ENCODE results near the gene CIBAR2. TPM values are rescaled to one million over a fixed set of nuclear protein-coding genes. Genes with fewer than 3 reads are reported as not detected.

CIBAR2 gene
- total RNA-seq (not detected), polyA plus RNA-seq (not detected), total RNA-seq (0 reads per million in 6 experiments)

DNA sequence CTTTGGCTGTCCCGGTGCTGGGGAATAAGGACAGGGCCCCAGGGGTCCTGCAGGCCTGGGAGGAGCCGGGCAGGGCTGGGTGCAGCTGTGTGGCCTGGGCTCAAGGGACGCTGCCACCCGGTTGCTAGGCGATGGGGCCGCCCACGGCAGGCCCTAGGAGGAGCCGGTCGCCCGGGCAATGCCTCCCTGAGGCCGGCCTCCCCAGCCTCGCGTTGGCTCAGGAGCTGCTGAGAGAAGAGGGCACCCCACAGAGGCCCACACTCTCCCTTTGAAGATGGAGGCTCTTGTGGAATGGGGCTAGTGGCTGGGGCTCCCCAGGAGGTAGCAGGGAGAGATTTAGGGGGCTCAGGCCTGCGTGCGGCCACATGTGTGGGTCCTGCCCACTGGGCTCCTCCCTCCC lies at the start of gene CIBAR2:
CIBAR2 (minus strand) TSS at position 109 of the 400 bp plus-strand sequence. CDS start 120 bp downstream, outside the sequence.
- H3K4me3 Mint-ChIP-seq, result no peak within 1 kb of the TSS
- no peaks in the 10 kb centered on the region for H3K9me3 Mint-ChIP-seq
- ATAC-seq (no peak), DNase-seq (no peak)
- peaks cover 7 to 13% (median 10%) of the 10 kb centered on the region in 4 donors for H3K4me1 Mint-ChIP-seq
- POLR2A ChIA-PET, result no interaction called here
- no peaks in the 10 kb centered on the region for H3K36me3 Mint-ChIP-seq
- no peaks in the 10 kb centered on the region for H3K27me3 Mint-ChIP-seq
- H3K27ac Mint-ChIP-seq, result peak within 1 kb of the TSS in 8 of 10 donors; percentile 11 to 85 (median 48)

DNA sequence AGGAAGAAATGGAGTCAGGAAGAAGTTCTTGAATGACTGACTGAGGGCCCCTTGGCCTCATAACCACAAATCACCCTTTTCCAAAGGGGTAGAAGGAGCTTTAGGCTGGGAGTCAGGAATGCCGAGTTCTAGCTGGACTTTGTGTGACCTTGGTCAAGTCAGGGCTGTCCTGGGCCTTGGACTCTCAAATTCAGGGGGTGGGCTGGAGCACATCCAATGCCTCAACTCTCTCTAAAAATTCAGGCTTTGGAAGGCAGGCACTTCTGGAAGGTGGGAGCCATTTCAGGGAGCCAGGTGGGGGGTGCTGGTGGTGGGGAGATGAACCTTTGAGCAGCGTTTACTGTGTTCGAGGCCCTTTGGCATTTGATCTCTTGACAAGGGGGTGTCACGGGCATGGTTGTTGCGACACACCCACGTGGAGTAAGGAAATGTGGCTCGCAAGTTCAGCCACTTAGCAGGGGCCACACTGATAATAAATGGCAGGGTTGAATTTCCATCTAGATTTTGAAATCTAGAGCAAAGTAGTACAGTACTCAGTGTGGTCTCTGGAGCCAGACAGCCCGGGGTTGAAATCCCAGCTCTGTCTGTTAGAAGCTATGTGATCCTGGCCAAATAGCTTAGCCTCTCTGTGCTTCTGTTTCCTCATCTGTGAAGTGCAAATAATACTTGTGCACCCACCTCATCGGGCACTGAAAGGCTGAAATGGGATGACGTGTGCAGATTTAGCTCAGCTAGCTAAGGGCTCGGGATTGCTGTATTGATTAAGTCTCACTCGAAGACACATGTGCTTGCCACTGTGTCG lies 47.1 kb upstream of the CIBAR2 start:
- Mint-ChIP-seq H3K27me3 (no peaks in the 10 kb centered on the region), H3K4me1 (peaks cover 13 to 27% (median 23%) of the 10 kb centered on the region in 4 donors), H3K4me3 (peak overlapping the region in 7 of 10 donors; percentile 11 to 80 (median 41)), H3K36me3 (no peaks in the 10 kb centered on the region), H3K27ac (peak overlapping the region; percentile 66 to 95 (median 78)), H3K9me3 (no peaks in the 10 kb centered on the region)
- POLR2A ChIA-PET, result interaction anchor here (1.8 kb wide), 1 partner anchor 55 kb away, joined by 4 read pairs; no protein-coding TSS in a partner anchor
- DNase-seq, result no peak
- no peak for ATAC-seq

DNA sequence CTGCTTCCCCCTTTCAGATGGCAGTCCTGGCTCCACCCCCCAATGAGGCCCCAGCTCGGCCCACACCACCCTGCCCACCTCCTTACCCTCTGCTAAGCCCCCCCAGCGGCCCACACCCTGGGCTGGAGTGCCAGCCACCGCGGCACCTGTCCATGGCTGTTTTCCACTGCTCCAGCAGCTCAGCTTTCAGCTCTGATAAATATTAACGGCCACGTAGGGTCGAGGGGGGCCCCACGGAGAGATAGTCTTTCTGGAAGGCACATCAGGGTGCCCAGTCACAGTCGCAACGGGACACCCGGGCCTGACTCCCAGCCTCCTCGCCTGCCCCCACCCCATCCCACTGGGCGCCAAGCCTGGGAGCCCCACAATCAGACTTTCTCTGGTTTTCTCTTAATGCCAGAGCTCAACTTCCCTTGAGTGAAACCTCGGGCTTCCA lies 46.5 kb upstream of the CIBAR2 start:
- no peaks in the 10 kb centered on the region for H3K27me3 Mint-ChIP-seq
- POLR2A ChIA-PET, result interaction anchor here (1.8 kb wide), 1 partner anchor 54 kb away, joined by 4 read pairs; no protein-coding TSS in a partner anchor
- no peak for DNase-seq
- ATAC-seq, result peak in 1 of 2 donors; percentile 15
- peak overlapping the region in 8 of 10 donors; percentile 29 to 92 (median 58) for H3K4me3 Mint-ChIP-seq
- H3K9me3 Mint-ChIP-seq, result no peaks in the 10 kb centered on the region
- peaks cover 13 to 27% (median 23%) of the 10 kb centered on the region in 4 donors for H3K4me1 Mint-ChIP-seq
- H3K27ac Mint-ChIP-seq, result peak overlapping the region in 8 of 10 donors; percentile 15 to 95 (median 82)
- H3K36me3 Mint-ChIP-seq, result no peaks in the 10 kb centered on the region

DNA sequence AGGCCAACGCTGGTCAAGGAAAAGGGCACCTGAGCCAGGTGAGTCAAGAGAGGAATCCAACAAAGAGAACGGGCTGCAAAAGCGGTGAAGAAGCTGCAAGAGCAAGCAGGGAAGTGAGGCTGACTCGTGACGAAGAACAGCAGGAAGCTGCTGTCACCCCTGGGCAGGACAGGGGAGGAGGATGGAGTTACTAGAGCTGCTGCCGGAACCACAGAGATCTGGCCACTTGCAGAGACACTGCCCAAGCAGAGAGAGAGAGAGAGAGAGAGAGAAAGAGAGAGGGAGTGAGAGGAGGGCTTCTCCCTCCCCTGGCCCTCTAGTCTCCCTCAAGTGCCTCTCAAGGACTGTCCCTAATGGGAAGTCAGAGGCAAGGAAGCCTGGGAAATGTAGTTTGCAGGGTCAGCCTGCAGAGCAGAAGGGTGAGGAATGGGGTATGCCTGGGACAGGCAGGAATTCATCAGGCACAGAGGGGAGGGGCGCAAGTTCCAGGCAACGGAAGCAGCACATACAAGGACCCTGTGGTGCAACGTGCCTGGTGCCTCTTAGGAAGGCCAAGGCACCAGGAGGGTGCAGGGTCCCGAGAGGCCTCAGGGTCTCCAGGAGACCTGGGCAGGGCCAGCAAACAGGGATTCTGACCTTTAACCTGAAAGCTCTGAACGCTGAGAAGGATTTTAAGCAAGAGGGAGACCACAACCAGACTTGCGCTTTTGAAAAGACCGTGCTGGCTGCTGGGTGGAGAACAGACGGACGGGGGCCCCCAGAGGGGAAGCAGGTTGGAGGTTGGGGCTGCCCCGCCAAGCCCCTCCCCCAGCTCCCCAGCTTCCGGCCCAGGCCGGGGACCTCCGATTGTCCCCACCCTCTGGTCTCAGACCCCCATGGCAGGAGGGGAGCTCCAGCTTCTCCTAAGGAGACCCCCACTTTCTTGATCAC lies 45.8 kb upstream of the CIBAR2 start:
- H3K27ac Mint-ChIP-seq, result peak overlapping the region; percentile 87 to 99 (median 95)
- H3K9me3 Mint-ChIP-seq, result no peaks in the 10 kb centered on the region
- peak in 8 of 10 donors; percentile 12 to 49 (median 28) for DNase-seq
- peaks cover 13 to 27% (median 23%) of the 10 kb centered on the region in 4 donors for H3K4me1 Mint-ChIP-seq
- no peaks in the 10 kb centered on the region for H3K27me3 Mint-ChIP-seq
- peak overlapping the region; percentile 80 to 93 (median 90) for H3K4me3 Mint-ChIP-seq
- no peaks in the 10 kb centered on the region for H3K36me3 Mint-ChIP-seq
- POLR2A ChIA-PET, result interaction anchor here (0.7 to 1.8 kb wide), 2 partner anchors 54 to 173 kb away, joined by 3 to 4 read pairs; no protein-coding TSS in a partner anchor
- peak; percentile 85 to 88 for ATAC-seq

DNA sequence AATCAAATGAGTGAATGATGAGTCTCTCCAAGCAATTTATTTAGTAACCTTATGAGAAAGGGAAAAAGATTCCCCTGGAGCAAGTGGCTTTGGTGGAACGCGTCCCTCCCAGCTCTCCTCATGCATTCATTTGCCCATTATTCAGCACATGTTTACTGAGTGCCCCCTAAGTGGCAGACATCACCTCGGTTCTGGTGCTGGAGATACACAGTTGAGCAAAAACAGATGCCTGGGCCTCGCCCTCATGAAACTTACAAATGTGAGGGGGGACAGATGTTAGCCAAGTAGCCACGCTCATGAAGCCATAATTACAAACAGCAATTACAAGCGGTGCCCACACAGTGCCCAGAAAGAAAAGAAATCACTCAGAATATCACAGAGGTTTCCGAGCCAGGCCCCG lies 45.1 kb upstream of the CIBAR2 start:
- no peaks in the 10 kb centered on the region for H3K36me3 Mint-ChIP-seq
- H3K27me3 Mint-ChIP-seq, result no peaks in the 10 kb centered on the region
- peak overlapping the region; percentile 80 to 93 (median 90) for H3K4me3 Mint-ChIP-seq
- peaks cover 13 to 27% (median 23%) of the 10 kb centered on the region in 4 donors for H3K4me1 Mint-ChIP-seq
- H3K27ac Mint-ChIP-seq, result peak overlapping the region; percentile 87 to 99 (median 95)
- DNase-seq, result peak in 1 of 10 donors; percentile 9
- ATAC-seq, result peak; percentile 12 to 13
- POLR2A ChIA-PET, result interaction anchor here (0.7 to 1.8 kb wide), 2 partner anchors 53 to 174 kb away, joined by 3 to 4 read pairs; no protein-coding TSS in a partner anchor
- no peaks in the 10 kb centered on the region for H3K9me3 Mint-ChIP-seq

DNA sequence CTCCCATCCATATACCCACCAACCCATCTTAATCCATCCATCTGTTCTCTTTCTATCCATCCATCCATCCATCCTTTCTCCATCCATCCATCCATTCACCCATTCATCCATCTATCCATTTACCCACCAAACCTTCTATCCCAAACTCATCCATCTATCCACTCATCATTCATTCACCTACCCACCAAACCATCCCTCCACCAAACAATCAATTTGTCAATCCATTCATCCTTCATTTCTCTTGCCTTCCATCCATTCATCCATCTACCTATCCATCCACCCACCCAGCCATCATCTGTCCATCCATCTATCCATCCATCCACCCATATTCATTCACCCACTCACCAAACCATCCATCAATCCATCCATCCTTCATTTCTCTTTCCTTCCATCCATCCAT lies 44.6 kb upstream of the CIBAR2 start:
- peaks cover 13 to 27% (median 23%) of the 10 kb centered on the region in 4 donors for H3K4me1 Mint-ChIP-seq
- DNase-seq, result no peak
- H3K27me3 Mint-ChIP-seq, result no peaks in the 10 kb centered on the region
- ATAC-seq, result no peak
- H3K4me3 Mint-ChIP-seq, result peak overlapping the region; percentile 26 to 93 (median 86)
- H3K36me3 Mint-ChIP-seq, result no peaks in the 10 kb centered on the region
- POLR2A ChIA-PET, result no interaction called here
- no peaks in the 10 kb centered on the region for H3K9me3 Mint-ChIP-seq
- H3K27ac Mint-ChIP-seq, result peak overlapping the region; percentile 15 to 99 (median 95)

DNA sequence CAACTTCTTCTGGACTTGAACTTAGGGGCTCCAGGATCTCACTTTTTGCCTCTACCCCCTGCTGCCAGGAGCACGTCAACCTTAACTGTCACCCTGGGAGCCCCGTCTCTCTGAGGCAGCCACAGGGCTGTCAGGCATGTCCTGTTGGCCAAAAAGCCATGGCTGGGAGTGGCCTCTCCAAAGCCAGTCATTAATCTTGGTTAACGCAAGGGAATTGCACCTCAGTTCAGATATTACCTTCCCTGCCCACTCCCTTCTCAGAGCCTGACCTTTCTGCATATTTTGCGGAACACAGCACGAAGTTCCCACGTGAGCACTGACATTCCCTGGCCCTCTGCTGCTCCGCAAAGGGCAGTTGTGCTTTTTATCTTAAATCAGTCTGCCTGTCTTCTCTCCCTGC lies 44.2 kb upstream of the CIBAR2 start:
- no peaks in the 10 kb centered on the region for H3K36me3 Mint-ChIP-seq
- ATAC-seq, result no peak
- peak overlapping the region in 4 of 10 donors; percentile 28 to 91 (median 72) for H3K4me3 Mint-ChIP-seq
- DNase-seq, result no peak
- H3K4me1 Mint-ChIP-seq, result peaks cover 13 to 27% (median 23%) of the 10 kb centered on the region in 4 donors
- POLR2A ChIA-PET, result no interaction called here
- no peaks in the 10 kb centered on the region for H3K27me3 Mint-ChIP-seq
- H3K27ac Mint-ChIP-seq, result peak overlapping the region in 6 of 10 donors; percentile 15 to 99 (median 96)
- H3K9me3 Mint-ChIP-seq, result no peaks in the 10 kb centered on the region

DNA sequence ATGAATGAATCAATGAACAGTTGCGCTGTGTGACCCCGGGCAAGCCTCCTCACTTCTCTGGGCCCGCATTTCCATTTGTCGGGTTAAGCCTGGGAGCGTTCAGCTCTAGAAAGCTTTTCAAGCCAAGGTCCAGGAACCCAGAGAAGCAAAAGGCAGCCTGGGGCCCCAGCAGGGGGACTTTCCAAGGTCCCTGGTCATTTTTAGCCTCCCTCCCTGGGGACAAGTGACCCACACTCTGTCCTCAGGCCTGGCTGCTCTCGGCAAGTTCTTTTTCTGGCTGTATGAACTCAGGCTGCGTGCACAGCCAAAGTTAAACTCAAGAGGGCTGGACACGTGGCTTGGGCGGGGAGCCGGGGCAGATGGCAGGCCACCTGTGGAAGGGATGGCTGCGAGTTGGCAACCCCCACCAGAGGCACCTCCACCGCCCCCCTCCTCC lies 41.4 kb upstream of the CIBAR2 start:
- Mint-ChIP-seq H3K27ac (no peak overlapping the region), H3K9me3 (no peaks in the 10 kb centered on the region), H3K4me3 (no peak overlapping the region), H3K27me3 (no peaks in the 10 kb centered on the region), H3K36me3 (no peaks in the 10 kb centered on the region), H3K4me1 (peaks cover 17 to 22% (median 19%) of the 10 kb centered on the region in 4 donors)
- POLR2A ChIA-PET, result no interaction called here
- ATAC-seq (no peak), DNase-seq (no peak)

DNA sequence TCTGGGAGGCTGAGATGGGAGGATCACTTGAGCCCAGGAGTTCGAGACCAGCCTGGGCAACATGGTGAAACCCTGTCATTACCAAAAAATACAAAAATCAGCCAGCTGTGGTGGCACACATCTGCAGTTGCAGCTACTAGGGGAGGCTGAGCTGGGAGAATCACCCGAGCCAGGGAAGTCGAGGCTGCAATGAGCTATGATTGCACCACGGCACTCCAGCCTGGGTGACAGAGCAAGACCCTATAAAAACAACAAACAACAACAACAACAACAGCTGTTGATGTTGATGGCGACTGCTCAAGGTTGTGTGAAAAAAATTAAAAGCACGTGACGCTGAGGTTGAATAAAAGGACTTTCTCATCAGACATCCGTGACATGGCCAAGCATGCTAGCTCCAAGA lies 40.8 kb upstream of the CIBAR2 start:
- ATAC-seq (no peak), DNase-seq (no peak)
- Mint-ChIP-seq H3K4me1 (peaks cover 13 to 18% (median 15%) of the 10 kb centered on the region in 4 donors), H3K36me3 (no peaks in the 10 kb centered on the region), H3K27me3 (no peaks in the 10 kb centered on the region), H3K4me3 (no peak overlapping the region), H3K9me3 (no peaks in the 10 kb centered on the region), H3K27ac (peak overlapping the region in 2 of 10 donors; percentile 1 to 69)
- POLR2A ChIA-PET, result no interaction called here

DNA sequence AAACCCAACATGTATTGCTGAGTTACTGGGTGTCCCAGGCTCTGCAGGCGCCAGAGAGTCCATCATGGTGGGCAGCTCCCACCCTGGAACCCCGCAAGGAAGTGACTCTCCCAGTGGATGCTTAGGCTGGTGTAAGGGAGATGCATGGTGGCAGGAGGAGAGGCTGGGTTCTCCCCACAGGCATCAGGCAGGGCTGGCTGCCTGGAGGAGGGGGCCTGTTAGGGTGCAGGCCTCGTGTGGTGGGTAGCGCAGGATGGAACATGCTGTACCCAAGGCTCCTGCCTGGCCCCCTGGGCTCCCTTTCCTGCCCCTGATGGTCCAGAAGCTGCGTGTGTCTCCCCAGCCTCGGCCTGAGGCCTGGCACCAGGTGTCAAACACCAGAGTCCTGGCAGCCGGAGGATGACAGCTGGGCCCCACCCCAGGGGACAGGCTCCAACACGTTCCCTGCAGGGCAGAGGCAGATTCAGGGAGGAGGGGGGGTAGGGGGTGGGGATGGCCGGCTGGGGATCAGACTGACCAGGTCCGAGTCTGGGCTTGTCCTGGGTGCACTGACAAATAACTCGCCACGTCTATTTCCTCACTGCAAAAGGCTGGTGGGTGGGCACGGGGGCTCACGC lies 40.2 kb upstream of the CIBAR2 start:
- no peak for ATAC-seq
- Mint-ChIP-seq H3K9me3 (no peaks in the 10 kb centered on the region), H3K27me3 (no peaks in the 10 kb centered on the region), H3K27ac (peak overlapping the region in 1 of 10 donors; percentile 69), H3K4me1 (peaks cover 8 to 12% (median 10%) of the 10 kb centered on the region in 4 donors), H3K36me3 (no peaks in the 10 kb centered on the region), H3K4me3 (no peak overlapping the region)
- no peak for DNase-seq
- POLR2A ChIA-PET, result no interaction called here

DNA sequence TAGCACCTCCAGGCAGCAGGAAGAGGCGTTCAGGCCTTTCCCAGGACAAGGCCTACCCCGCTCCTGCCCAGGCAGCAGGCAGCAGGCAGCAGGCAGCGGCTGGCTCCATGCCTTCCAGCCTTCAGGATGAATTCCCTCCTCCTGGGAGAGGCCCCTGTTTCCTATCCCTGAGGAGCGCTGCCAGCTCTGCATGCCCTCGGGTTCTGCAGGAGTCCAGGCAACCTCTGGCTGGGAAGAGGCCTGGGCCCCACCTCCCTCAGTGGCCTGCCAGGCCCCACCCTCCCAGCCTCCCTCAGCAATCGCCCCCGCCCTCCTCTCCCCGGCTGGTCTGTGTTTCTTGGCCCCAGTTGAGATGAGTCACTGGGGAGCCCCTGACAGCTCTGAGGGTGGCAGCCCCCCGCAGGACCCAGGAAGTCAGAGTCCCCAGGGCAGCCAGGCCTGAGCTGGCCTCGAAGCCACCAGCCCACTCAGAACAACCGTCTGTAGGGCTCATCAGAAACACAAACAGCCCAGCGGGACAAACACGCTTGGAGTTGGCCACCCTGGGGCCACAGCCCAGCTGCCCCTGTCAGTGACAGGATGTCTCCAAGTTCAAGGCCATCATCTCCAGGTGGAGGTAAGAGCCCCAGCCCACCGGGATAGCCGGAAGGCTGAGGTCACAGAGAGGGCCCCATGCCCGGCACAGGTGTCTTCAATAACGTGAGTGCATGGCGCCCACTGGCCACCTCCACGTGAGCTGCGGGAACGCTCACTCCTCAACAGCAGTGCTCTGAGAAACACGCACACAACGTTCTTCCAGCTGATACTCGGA lies 39.5 kb upstream of the CIBAR2 start:
- peak overlapping the region in 1 of 10 donors; percentile 93 for H3K27ac Mint-ChIP-seq
- ATAC-seq, result no peak
- peaks cover 1 to 9% (median 3%) of the 10 kb centered on the region in 4 donors for H3K4me1 Mint-ChIP-seq
- H3K27me3 Mint-ChIP-seq, result peaks cover 0 to 2% (median 0%) of the 10 kb centered on the region in 5 donors
- no peaks in the 10 kb centered on the region for H3K36me3 Mint-ChIP-seq
- H3K4me3 Mint-ChIP-seq, result peak overlapping the region in 1 of 10 donors; percentile 51
- DNase-seq, result no peak
- no peaks in the 10 kb centered on the region for H3K9me3 Mint-ChIP-seq
- POLR2A ChIA-PET, result no interaction called here
